Activated naive CD4-positive, alpha-beta T cell (primary cell): Measurements from ENCODE around the gene PHRF1.

ENCODE experiments used
- DNase-seq, 4 experiments: peaks; one replicate each; lab custom pipeline; 2025; lab: John Stamatoyannopoulos, UW

The PHRF1 gene

DNA sequence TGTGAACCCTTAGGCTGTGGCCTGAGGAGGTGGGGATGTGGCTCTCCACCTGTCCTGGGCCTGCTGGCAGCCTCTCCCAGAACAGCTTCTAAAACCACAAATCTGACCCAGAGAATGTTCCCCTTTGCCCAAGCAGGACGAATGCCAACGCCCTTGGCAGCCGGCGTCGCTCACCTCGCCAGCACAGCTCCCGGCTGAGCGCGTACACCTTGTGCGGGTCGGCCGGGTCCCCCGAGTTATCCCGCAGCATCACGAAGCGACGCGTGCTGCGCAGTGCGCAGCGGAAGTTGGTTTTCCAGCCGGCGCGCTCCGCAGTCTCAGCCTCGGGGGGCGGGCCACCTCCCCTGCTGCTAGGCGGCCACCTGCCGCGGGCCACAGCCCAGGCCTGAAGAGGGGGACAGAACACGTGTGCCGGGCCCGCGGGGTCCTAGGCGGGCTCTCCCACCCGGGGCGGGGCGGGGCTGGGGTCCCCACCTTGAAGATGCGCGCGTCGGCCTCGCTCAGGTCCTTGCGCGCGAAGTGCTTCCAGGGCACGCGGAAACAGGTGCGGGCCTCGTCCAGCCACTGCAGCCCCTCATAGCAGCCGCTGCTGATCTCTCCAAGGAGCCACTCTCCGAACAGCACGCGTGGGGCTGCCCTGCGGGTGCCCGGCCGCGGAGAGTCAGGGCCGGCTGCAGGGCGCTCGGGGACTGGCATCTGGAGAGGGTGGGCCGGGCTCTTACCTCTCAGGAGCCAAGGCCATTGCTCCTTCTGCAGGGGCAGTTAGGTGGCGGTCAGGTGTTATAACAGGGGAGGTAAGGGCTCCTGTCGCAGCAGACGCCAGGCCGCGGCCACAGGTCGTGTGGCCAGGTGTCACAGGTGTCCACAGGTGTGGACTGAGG is 38.6 kb downstream of the PHRF1 start:
- DNase-seq, result no peak

DNA sequence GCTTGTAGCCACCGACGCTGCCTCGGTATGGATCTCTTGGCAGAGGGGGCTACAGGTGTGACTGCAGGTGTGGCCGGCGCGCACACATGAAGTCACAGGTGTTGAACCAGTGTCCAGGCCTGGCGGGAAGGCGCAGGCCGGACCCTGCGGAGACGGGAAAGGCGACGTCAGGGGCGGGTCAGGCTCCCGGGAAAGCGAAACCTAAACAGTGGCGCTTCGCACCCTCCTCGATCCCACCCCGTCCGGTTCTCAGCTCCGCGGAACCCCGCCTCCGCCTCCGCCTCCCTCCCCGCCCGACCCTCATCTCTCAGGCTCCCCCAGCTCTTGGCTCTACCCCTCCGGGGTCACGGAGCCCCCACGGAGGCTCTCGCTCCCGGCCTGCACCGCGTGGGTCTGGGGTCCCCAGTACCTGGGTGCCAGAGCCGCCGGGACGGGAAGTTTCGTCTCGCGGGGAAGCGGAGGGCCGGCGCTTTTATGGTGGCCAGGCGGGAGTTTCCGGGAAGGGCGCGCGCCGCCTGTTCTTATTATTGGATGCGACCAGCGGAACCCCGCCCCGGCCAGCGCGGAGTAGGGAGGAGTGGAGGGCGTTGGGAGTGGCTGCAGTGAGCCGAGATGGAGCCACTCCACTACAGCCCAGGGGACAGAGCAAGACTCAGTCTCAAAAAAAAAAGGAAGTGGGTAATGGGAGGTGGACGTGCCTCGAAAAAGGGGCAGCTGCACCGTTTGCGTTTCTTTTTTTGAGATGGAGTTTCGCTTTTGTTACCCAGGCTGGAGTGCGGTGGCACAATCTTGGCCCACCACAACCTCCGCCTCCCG is 39.4 kb downstream of the PHRF1 start, which contains the start of gene IRF7:
Gene IRF7 (minus strand): TSS at position 447 of the 816 bp plus-strand sequence. CDS start 586 bp downstream, outside the sequence.
- peak; percentile 40 to 90 (median 62) for DNase-seq

DNA sequence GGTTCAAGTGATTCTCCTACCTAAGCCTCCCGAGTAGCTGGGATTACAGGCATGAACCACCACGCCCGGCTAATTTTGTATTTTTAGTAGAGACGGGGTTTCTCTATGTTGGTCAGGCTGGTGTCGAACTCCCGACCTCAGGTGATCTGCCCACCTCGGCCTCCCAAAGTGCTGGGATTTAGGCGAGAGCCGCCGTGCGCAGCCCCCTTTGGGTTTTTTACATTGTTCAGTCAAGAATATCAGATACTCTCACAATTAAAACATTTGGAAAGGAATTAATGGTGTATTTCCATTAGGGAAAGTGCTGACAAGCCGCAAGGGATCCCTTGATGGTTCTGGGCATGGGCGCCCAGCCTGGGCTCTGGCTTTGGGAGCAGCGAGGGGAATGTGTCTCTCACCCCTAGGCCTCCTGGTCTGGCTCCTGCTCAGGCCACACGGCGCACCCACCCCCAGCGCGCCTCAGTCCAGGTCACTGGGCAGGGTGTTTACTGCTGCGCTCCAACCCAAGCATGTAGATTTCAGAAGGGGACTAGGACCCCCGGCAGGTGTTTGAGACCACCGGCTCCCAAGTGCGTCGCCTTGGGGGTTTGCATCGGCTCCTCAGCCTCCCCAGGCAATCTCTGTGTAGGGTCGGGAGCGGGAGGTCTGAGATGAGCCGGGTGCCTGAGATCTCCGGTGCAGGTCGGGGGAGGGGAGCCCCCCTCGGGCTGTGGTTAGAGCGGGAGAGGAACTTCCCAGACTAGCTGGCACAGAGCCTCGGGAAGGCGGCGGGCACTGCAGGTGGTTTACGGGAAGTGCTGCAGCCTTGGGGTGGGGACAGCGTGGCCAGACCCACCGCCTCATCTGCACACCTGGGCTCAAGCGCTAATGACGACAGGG is 40.3 kb downstream of the PHRF1 start:
- DNase-seq, result no peak

DNA sequence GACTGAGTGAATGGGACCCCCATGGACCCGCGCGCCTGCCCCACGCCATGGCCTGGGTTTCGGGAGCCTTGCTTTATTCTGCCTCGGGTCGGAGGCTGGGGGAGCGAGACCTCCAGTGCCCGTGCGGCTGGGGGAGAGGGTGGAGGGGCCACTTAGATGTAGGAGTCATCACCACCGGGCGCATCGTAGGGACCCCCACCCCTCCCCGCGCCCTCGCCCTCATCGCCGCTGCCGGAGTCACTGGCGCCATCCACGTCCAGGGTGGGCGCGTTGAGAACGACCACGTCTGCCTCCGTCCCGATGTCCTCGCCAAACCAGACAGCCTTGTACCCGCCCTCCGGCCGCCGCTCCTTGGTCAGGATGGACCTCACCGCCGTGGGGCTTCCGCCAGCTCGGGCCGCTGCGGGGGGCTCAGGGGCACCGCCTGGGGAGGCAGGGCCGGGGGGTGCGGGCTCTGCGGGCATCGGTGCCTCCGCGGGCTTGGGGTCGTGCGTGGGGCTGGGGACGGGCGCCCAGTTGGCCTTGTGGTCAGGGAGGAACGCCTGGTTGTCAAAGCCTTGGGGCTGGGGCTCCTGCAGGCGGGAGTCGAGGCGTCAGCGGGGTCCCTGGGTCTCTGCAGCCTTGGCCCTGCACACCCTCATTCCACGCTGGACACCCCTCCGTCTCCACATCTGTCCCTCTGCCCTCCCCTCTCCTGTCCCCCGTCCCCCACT is 41.1 kb downstream of the PHRF1 start:
- DNase-seq, result no peak

DNA sequence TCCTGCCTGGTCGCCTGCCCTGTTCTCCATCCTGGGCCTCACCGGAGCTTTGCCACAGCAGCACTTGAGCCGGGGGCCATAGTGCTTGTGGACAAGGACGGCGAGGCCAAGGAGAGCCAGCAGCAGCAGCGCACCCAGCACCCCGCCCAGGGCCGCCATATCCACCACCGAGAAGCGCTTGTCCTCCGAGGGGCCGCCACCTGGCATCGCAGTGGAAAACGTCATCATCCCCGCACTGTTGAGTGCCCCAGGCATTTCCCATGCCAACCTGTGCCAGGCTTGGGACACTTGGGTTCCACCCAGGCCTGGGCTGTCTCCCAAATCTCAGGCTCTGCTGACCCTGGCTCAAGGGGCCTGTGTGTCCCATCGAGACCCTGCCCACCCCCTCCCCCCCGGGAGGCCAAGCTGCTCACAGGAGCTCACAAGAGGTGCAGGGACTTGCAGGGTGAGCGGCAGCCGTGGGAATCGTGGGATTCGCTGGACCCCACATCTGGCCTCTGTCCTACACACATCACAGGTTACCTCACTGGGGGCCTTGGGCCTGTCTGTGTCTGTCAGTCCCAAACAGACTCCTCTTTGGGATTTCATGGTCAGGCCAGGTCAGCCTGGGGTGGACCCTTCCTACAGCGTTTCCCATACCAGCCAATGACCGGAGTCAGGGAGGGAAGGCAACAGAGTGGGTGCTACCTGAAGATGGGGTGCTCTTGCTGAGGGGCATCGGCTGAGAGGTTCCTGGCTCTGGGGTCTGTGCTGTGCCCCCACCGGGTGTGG is 41.8 kb downstream of the PHRF1 start:
- no peak for DNase-seq

DNA sequence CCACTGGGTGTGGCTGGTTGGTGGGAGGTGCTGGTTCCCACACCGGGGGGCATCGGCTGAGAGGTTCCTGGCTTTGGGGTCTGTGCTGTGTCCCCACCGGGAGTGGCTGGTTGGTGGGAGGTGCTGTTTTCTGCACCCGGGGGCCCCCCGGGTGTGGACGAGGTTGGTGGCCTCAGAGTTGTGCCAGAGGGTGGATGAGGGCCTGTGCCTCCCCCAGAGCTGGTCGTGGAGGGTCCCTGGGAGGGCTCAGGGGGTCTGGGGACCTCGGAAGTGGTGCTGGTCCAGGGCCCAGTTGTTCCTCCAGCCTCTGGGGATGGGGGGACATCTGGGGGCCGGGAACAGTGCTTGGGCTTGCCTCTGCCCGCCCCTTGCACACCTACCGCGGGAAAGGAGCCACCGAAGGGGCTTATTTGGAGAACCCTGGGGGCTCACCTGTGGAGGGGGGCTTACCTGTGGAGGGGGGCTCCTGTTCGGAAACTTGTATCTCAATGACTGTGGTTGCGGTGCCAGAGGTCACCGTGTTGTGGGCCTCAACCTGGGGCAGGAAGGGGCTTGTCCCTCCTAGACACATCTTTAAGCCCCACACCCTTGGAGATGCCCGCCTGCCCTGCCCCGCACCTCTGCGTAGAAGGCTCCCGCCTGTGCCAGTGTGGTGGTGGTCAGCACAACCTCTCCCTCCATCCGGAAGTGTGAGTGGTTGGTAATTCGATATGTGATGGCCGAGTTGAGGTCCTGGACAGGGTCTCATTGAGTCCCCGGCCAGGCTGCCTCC is 42.8 kb downstream of the PHRF1 start:
- no peak for DNase-seq

DNA sequence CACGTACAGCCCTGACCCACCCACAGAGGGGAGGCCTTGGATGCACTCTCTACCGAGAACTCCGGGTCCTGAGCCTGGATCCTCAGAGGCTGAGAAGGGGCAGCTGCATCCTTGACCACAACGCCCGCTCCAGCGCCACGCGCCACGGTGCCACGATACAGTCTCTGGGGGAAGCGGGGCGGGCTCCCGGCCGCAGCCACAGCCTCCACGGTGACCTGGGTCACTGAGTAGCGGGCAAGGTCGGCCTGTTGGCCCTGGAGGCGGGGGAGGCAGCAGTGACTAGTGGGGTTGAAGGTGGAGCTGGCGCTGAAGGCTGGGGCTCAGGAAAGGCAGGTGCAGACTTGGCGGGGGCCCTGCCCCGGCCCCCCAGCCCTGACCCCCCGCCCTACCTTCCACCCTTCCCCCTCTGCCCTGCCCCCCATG is 43.4 kb downstream of the PHRF1 start:
- DNase-seq, result no peak

DNA sequence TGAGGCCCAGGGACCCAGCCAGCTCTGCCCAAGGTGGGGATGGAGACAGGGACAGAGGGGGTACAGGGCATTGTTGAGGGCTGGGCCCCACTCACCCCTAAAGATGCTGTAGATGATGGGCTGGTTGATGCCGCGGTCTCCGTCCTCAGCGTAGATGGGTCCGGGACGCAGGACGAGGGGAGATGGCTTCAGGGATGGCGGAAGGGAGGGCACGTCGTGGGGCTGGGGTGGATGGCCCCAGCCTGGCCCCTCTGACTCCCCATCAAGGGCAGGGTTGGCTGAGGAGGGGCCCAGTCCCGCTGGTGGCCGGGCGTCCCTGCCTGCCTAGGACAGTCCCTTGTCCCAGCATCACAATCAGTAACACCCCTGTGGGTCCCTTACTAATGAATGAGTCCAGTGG is 43.9 kb downstream of the PHRF1 start:
- no peak for DNase-seq

DNA sequence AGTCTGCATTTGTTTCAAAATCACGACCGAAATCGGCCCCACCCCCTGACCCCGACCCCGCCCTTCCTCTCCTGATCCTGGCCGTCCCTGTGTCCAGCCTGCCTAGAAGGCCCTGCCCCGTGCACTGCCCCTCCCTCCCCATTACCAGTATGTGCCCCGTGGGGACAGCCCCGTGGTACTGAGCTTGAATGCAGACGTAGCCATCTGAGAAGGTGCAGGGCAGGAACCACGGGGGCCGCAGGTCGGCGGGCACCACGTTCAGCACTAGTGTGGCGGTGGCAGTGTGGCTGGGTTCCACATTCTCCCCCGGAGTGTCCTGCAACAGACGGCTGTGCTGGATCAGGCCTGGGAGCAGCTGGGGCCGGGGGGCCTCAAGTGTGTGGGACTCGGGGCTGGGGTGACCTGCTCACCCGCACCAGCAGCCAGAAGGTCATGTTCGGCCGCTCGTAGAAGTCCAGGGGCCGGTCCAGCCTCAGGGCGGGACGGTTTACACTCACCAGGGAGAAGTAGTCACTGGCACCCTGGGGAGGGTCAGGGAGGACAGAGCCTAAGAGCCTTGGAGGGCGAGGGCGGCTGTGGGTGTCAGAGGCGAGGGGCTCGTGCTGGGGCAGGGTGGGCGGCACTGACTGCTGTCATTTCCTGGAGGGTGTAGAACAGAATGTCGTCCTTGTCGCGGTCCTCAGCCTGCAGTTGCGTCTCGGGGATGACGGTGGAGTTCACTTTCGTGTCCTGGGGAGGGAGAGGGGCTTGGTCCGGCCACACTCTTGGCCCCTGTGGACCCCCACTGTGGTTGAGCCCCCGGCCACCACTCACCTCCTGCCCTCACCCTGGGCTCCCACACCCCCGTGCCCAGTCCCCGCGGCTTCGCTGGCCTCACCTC is 44.9 kb downstream of the PHRF1 start:
- DNase-seq, result no peak

DNA sequence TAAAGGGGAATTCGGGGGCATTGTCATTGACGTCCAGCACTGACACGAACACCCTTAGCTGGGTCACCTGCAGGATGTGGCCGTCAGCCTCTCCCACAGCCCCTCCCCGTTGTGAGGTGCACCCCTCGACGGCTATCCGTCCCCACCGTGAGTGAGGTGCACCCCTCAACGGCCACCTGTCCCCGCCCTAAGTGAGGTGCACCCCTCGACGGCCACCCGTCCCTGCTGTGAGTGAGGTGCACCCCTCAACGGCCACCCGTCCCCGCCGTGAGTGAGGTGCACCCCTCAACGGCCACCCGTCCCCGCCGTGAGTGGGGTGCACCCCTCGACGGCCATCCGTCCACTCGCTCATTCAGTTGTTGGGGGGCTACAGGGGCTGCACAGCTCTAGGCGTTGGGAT is 45.6 kb downstream of the PHRF1 start:
- DNase-seq, result no peak

DNA sequence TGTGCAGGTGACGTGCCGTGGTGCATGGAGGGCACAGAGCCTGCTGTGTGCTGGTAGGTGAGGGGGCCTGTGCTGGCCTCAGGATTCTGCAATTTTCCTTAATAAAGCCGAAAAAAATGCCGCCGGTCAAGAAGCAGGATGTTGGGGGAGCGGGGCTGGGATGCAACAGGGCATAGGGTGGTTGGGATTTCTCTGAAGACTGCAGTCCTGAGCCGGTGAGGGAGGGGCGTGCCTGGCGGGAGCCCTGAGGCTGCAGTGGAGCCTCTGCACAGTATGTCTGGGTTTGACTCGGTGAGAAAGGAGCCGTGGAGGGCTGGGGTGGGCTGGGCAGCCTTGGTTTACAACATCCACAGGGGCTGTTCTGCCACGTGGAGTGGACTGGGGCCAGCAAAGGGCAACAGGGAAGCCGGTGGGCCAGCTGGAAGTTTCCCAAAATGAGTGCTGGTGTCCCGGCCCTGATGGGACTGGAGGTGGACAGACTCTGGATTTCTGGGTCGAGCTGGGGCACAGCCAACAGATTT is 47.1 kb downstream of the PHRF1 start:
- no peak for DNase-seq

DNA sequence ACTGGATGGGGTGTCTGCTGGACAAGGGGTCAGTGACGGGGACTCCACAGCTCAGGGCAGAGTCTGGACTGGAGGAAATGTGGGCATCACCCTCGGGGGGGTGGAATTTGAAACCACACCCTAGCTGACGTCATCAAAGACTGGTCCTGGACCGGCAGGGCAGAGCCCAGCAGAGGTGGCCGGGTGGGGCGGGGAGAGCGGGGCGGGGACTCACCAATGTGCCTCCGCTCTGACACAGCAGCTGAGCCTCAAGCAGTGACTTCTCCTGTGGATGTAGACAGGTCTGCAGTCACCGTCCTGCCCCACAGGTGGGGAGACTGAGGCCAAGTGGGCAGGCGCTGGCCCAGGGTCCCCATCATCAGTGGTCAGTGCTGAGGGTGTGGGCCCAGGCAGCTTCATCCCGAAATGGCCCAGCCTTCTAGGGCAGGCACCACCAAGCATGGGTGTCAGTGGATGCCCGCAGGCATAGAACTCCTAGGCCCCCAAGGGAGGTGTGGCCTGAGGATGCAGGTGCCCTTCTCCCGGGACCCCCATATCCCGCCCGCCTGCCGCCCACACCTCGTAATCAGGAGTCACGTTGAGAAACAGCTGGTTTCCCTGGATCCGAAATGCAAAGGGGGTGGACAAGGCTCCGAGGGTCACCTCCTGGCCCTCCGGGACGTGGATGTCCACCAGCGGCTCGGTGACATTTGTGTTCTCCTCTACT is 47.9 kb downstream of the PHRF1 start:
- DNase-seq, result no peak

DNA sequence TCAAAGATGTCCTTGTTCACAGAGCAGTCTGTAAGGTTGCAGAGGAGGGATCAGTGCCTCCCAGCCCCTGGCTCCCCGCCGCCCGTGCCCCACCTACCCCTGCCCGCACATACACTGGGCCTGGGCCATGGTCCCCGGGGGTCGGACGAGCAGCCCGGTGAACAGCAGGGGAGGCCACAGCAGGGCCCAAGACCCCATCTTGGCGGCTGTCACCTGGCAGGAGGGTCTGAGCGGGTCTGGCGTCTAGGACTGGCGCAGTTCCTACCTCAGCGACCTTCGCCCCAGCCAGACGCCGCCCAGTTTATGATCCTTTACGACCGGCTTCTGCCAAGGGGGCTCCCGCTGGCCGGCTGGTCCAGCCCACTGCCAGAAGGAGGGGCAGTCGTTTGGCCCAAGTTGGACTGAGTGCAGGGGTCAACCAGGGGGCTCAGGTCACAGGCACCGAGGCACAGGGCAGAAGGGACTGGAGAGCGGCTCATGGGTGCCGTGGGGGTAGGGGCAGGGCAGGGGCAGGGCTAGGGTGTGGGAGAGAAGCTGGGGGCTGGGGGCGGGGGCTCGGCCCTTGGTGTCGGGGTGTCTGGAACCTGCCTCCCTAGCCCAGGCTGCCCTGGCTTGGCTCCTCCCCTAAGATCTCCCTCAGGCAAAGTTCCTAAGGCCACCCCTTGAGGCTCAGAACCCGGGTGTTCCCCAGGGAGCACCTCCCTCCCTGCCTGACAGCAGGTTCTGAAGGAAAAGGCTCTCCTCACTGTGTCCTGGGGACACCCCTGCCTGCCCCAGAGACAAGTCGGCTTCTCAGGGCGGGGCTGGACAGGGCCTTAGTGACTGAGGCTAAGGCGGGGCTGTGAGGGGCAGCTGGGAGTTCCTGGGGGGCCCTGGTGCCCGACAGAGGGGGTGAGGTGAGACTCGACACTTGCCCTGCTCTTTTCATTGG is 48.7 kb downstream of the PHRF1 start, which contains the start of gene CDHR5:
Gene CDHR5 (minus strand): TSS at position 251 of the 931 bp plus-strand sequence. CDS start 53 bp downstream, at position 198.
- no peak for DNase-seq

DNA sequence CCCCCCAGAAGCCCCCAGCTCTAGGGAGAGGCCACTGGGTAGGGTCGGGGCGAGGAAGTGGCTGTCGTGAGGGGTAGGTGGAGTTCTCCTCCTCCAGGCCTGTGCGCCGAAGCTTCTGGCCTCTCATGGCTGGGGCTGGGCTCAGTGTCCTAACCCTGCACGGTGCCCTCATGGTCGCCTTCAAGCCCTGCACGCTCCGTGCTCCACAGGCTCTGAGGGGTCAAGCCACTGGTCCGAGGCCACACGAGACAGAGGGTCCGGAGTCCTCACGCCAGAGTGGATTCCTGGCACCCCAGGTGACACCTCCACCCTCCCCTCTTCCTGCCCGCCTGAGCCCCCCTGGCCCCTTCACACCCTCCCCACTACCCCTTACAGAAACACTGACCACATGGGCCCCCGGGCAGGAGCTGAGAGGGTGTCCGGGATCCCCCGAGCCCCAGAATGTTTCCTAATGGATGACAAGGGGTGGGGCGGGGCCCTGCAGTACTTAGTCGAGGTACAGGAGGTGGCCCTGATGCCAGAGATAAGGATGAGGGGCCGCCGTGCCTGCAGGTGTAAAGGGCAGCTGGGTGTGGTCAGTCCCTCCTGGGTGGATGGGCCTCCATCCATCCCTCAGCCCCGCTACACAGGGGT is 49.5 kb downstream of the PHRF1 start:
- DNase-seq, result no peak

DNA sequence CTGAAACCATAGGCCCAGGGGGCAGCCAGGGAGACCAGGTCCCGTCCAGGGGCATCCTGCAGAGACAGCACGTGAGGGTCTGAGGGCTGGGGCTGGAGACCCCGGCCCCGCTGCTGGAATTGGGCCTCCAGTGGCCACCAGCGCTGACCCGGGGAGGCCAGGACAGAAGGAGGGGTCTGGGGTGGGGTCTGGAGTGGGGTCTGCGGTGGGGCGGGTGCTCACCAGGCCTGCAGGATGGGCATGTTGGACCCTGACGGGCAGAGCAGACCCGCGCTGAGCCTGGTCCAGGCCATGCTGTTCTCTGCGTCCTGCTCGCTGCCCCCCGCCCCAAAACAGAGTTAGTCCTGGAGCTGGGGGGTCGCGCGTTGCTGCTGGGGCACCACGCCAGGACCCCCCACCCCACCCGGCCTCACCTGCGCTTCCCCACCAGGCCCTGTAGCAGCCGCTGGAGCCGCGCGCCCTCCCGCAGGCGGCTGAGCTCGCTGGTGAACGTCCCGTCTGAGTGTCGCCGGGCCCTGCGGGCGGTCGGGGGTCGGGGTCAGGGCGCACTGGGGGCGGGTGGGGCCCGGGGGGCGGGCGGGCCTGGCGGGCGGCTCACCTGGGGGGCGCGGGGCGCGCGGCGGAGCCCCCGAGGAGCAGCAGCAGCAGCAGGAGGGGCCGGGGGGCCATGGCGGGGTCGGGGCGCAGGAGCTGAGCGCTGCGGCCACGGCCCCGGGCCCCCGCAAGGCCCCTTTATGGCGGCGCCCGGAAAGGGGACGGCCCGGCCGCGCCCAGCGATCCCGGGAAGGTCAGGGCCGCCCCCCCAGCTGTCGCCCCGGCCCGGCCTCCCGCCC is 50.4 kb downstream of the PHRF1 start, which contains the start of gene SCT:
Gene SCT (minus strand): TSS at position 707 of the 833 bp plus-strand sequence. CDS start 38 bp downstream, at position 669.
- DNase-seq, result no peak
